Neutrophil (primary cell): ENCODE results near the gene CCDC38.
"Not testable (repeated sequence)": the region's sequence is repeated elsewhere in the genome, so short reads cannot be mapped to it uniquely, and the experiment has no call there.

Source experiments
- H3K27ac ChIP-seq: fragments of 200-600 bp; sonication (generic); 2 replicates; pipeline ENCODE4 v1.5.1; 2016; ENCODE audit warnings: mild to moderate bottlenecking, moderate library complexity
- H3K27me3 ChIP-seq: fragments of 200-600 bp; sonication (generic); 2 replicates; pipeline ENCODE4 v1.6.0; 2016; ENCODE audit warnings: mild to moderate bottlenecking
- H3K36me3 ChIP-seq: fragments of 200-600 bp; sonication (generic); 2 replicates; pipeline ENCODE4 v1.5.1; 2017
- H3K4me1 ChIP-seq, 2 experiments: fragments of 200-600 bp in 1 of 2; sonication (generic) in 1 of 2; 1 replicate in 1 of 2; 2 replicates in 1 of 2; pipeline versions ENCODE4 v1.5.1 to v1.6.1; 2013 to 2016; ENCODE audit warnings: low read depth in 1 of 2, low read length in 1 of 2, mild to moderate bottlenecking in 1 of 2, moderate library complexity in 1 of 2; ENCODE audit not compliant: control insufficient read depth in 1 of 2, insufficient read depth in 1 of 2
- H3K4me3 ChIP-seq, 2 experiments: fragments of 200-600 bp in 1 of 2; sonication (generic) in 1 of 2; 1 replicate in 1 of 2; 2 replicates in 1 of 2; pipeline ENCODE4 v1.5.1; 2013 to 2016; ENCODE audit warnings: low read depth in 1 of 2, low read length in 1 of 2, mild to moderate bottlenecking in 1 of 2, moderate library complexity in 1 of 2
- H3K9me3 ChIP-seq: fragments of 200-600 bp; sonication (generic); 2 replicates; pipeline ENCODE4 v1.5.1; 2016
- TF ChIP-seq, protein P1 (sequence below): fragments of 200-600 bp; sonication (generic); IDR thresholded peaks from 2 replicates; pipeline ENCODE4 v1.5.1; 2016; ENCODE audit warnings: antibody characterized with exemption

The CCDC38 gene

GRCh38 chr12:95857799-95858198 lies 84.6 kb downstream of the CCDC38 start:
- Histone ChIP-seq H3K36me3 (peaks cover 6% of the 10 kb centered on the region), H3K27ac (no peak overlapping the region), H3K9me3 (no peaks in the 10 kb centered on the region), H3K27me3 (peaks cover 54% of the 10 kb centered on the region), H3K4me1 (peaks cover 23 to 26% of the 10 kb centered on the region in 2 experiments), H3K4me3 (peak overlapping the region; percentile 77 to 83)
- TF ChIP-seq, protein P1, sequence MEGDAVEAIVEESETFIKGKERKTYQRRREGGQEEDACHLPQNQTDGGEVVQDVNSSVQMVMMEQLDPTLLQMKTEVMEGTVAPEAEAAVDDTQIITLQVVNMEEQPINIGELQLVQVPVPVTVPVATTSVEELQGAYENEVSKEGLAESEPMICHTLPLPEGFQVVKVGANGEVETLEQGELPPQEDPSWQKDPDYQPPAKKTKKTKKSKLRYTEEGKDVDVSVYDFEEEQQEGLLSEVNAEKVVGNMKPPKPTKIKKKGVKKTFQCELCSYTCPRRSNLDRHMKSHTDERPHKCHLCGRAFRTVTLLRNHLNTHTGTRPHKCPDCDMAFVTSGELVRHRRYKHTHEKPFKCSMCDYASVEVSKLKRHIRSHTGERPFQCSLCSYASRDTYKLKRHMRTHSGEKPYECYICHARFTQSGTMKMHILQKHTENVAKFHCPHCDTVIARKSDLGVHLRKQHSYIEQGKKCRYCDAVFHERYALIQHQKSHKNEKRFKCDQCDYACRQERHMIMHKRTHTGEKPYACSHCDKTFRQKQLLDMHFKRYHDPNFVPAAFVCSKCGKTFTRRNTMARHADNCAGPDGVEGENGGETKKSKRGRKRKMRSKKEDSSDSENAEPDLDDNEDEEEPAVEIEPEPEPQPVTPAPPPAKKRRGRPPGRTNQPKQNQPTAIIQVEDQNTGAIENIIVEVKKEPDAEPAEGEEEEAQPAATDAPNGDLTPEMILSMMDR, result no peak

- TF ChIP-seq, protein P1, result no peak
- peaks cover 4% of the 10 kb centered on the region for H3K36me3 ChIP-seq
- H3K9me3 ChIP-seq, result no peaks in the 10 kb centered on the region
- peaks cover 61% of the 10 kb centered on the region for H3K27me3 ChIP-seq
- no peak overlapping the region for H3K27ac ChIP-seq
- H3K4me1 ChIP-seq, result peaks cover 23 to 26% of the 10 kb centered on the region in 2 experiments
- H3K4me3 ChIP-seq, result no peak overlapping the region
Observed at GRCh38 chr12:95857156-95857555, 85.3 kb downstream of the CCDC38 start.

- H3K36me3 ChIP-seq, result no peaks in the 10 kb centered on the region
- no peaks in the 10 kb centered on the region for H3K9me3 ChIP-seq
- H3K27me3 ChIP-seq, result peaks cover 92% of the 10 kb centered on the region
- no peak overlapping the region for H3K4me3 ChIP-seq
- TF ChIP-seq, protein P1, result no peak
- no peaks in the 10 kb centered on the region for H3K4me1 ChIP-seq
- no peak overlapping the region for H3K27ac ChIP-seq
Observed at GRCh38 chr12:95852133-95852532, 90.3 kb downstream of the CCDC38 start.

DNA sequence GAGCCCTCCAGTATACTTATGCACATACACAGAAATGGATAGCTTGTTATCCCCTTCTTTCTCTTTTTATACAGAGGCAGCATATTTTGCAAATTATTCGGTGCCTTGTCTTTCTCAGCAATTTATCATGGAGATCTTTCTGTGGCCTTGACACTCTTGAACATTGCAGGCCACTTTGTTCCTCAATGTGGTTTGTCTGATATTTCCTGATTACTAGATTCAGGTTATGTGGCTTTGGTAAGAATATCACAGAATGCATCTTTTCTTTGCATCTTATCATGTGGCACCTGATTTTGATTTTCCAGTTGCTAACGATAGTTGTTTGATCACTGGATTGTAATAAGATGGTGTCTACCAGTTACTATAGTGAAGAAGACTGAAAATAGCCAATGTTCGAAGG lies 90.8 kb downstream of the CCDC38 start:
- peaks cover 92% of the 10 kb centered on the region for H3K27me3 ChIP-seq
- H3K27ac ChIP-seq, result no peak overlapping the region
- TF ChIP-seq, protein P1, result no peak

DNA sequence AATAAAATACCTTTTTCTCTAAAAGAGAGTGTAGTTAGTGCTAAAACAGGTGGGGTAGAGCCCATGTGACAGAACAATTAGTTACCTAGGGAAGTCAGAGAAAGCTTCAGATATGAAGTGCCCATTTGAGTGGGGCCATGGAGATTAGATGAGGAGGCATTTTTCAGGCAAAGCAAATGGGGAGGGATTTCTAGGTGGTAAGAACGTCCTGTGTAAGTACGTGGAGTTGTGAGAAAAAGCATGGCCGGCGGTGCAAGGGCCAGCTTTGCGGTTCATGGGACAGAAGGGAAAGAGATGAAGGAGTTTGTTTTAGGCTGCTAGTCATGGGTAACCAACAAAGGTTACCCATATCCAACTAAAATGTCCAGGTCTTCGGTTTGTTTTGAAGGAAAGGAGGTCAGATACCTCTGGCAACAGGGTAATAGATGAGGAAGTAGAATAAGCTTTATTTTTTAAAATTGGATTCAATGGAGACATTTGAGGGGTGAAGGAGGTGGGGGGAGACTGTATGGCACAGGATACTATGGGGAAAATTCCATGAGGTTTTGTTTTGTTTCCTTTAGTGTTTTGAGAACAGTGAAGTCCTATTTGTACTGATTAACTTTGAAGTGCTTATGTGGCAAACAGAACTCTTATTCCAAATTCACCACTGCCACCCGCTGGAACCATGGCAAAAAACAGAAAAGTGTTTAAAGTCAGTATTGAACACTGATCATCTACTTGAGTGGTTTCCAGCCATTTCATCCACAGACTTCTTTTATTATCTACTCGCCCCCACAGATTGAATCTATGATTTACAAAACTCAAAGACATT lies 93.6 kb downstream of the CCDC38 start:
- Histone ChIP-seq H3K4me3 (no peak overlapping the region), H3K27ac (no peak overlapping the region), H3K4me1 (no peaks in the 10 kb centered on the region), H3K9me3 (no peaks in the 10 kb centered on the region), H3K27me3 (peaks cover 89% of the 10 kb centered on the region), H3K36me3 (no peaks in the 10 kb centered on the region)
- TF ChIP-seq, protein P1, result no peak

More for the DNA sequence above, 90.8 kb downstream of the CCDC38 start:
- Histone ChIP-seq H3K9me3 (no peaks in the 10 kb centered on the region), H3K4me1 (no peaks in the 10 kb centered on the region), H3K36me3 (no peaks in the 10 kb centered on the region), H3K4me3 (no peak overlapping the region)

DNA sequence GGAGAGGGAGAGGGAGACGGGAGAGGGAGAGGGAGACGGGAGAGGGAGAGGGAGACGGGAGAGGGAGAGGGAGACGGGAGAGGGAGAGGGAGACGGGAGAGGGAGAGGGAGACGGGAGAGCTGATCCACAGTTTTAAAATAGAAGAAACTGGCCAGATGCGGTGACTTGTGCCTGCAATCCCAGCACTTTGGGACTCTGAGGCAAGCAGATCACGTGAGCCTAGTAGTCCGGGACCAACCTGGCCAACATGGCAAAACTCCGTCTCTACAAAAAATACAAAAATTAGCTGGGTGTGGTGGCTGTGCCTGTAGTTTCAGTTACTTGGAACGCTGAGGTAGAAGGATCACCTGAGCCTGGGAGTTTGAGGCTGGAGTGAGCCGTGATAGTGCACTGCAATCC lies 100.0 kb downstream of the CCDC38 start:
- not testable (repeated sequence) for H3K27ac ChIP-seq, H3K4me1 ChIP-seq, H3K9me3 ChIP-seq, H3K36me3 ChIP-seq, H3K4me3 ChIP-seq
- H3K27me3 ChIP-seq, result peaks cover 71% of the 10 kb centered on the region
